Dorsolateral prefrontal cortex (tissue), 118 donors: Measurements from ENCODE around the gene HIGD1B. TPM values are rescaled to one million over a fixed set of nuclear protein-coding genes. Genes with fewer than 3 reads are reported as not detected.

Experiments
- total RNA-seq, 120 experiments: library from RNA; stranded (reverse); gene quantifications; one replicate each; pipeline versions ENCODE4 v1.2.3 to v1.2.4, GENCODE V29; 2022

HIGD1B gene
- total RNA-seq, 120 experiments from 2014 or later = 3.8 to 74.3 (median 16.5) TPM

Other genes starting within 250 kb of the HIGD1B start
- gene MEIOC, start 191.4 kb upstream of the HIGD1B start, total RNA-seq = 1 to 10 TPM in 6 of 120 experiments, under 1 TPM in 49, not detected in 65; 0.08 to 1.4 (median 0.30) TPM
- gene CCDC43, start 158.1 kb upstream of the HIGD1B start, total RNA-seq = 10 to 100 TPM; 18.2 to 35.2 (median 24.7) TPM
- 10 to 100 TPM; 11.7 to 42.8 (median 23.1) TPM for gene DBF4B, start 139.2 kb upstream of the HIGD1B start, total RNA-seq
- 10 to 100 TPM; 22.2 to 97.2 (median 58.2) TPM for gene ADAM11, start 88.9 kb upstream of the HIGD1B start, total RNA-seq
- gene GJC1, start 17.6 kb upstream of the HIGD1B start, total RNA-seq = 10 to 100 TPM in 94 of 120 experiments, 1 to 10 TPM in 26; 5.8 to 37.9 (median 12.9) TPM
- gene EFTUD2, start 51.6 kb downstream of the HIGD1B start, total RNA-seq = 100 to 1,000 TPM in 36 of 120 experiments, 10 to 100 TPM in 84; 50.3 to 123 (median 95.1) TPM
- over 10,000 TPM in 24 of 120 experiments, 1,000 to 10,000 TPM in 96; 2,686 to 23,814 (median 7,188) TPM for gene GFAP, start 67.6 kb downstream of the HIGD1B start, total RNA-seq
- gene KIF18B, start 99.9 kb downstream of the HIGD1B start, total RNA-seq = 1 to 10 TPM in 5 of 120 experiments, under 1 TPM in 98, not detected in 17; 0.10 to 2.1 (median 0.33) TPM
- gene C1QL1, start 120.4 kb downstream of the HIGD1B start, total RNA-seq = 10 to 100 TPM in 118 of 120 experiments, 1 to 10 TPM in 2; 7.4 to 35.3 (median 19.6) TPM
- gene DCAKD, start 203.7 kb downstream of the HIGD1B start, total RNA-seq = 10 to 100 TPM; 46.2 to 97.6 (median 62.3) TPM
- 100 to 1,000 TPM; 111 to 220 (median 159) TPM for gene NMT1, start 213.4 kb downstream of the HIGD1B start, total RNA-seq